IMR-90 (cell line): ENCODE measurements around the gene SLC17A8. TPM values are rescaled to one million over a fixed set of nuclear protein-coding genes. Genes with fewer than 3 reads are reported as not detected.

Experiments
- ATAC-seq: fragments of 200-7000 bp; cut with Tn5 transposase; 2 replicates; pipeline ENCODE4 v1.9.1; 2020; ENCODE audit warnings: low read depth, mild to moderate bottlenecking, moderate library complexity
- BruUV-seq: library from RNA; stranded (reverse); fragments of 400-500 nt; replicated peaks from 2 replicates; lab custom pipeline; 2021; lab: Mats Ljungman, UMichigan
- CTCF ChIA-PET: fragments of 300-600 bp; formaldehyde crosslinking; extraction: SDS; loops from one replicate; lab custom pipeline; 2021; ENCODE audit warnings: antibody characterized with exemption; lab: Yijun Ruan, JAX
- POLR2A ChIA-PET: fragments of 300-600 bp; sonication (Branson Sonifier 250); formaldehyde crosslinking; loops from one replicate; lab custom pipeline; 2022; ENCODE audit warnings: antibody characterized with exemption; ENCODE audit not compliant: unreplicated experiment; lab: Charles Lee
- DNase-seq: peaks from one replicate; pipeline ENCODE4 v3.0.0; 2013
- H2AFZ ChIP-seq: replicated peaks from 2 replicates; pipeline ENCODE3; 2013; ENCODE audit warnings: low read length, mild to moderate bottlenecking; ENCODE audit not compliant: poor library complexity
- H2AK5ac ChIP-seq: 2 replicates; pipeline ENCODE4 v1.6.1; 2013; ENCODE audit warnings: low read depth, low read length, inconsistent platforms
- H2AK9ac ChIP-seq: replicated peaks from 2 replicates; pipeline ENCODE3; 2013; ENCODE audit warnings: mild to moderate bottlenecking, low read depth, low read length, moderate library complexity; ENCODE audit not compliant: poor library complexity
- H2BK120ac ChIP-seq: 2 replicates; pipeline ENCODE4 v1.6.1; 2013; ENCODE audit warnings: low read depth, low read length, inconsistent platforms
- H2BK15ac ChIP-seq: 3 replicates; pipeline ENCODE4 v1.6.1; 2013; ENCODE audit warnings: low read depth, low read length, inconsistent platforms
- H2BK20ac ChIP-seq: 2 replicates; pipeline ENCODE4 v1.6.1; 2013; ENCODE audit warnings: low read depth, mild to moderate bottlenecking, inconsistent platforms, low read length, moderate library complexity
- H2BK5ac ChIP-seq: 2 replicates; pipeline ENCODE4 v1.6.1; 2013; ENCODE audit warnings: mild to moderate bottlenecking, low read depth, low read length, inconsistent platforms; ENCODE audit not compliant: poor library complexity, severe bottlenecking
- H3K14ac ChIP-seq: replicated peaks from 2 replicates; pipeline ENCODE4 v1.6.1; 2013; ENCODE audit warnings: low read depth, low read length, inconsistent platforms
- H3K18ac ChIP-seq: 2 replicates; pipeline ENCODE4 v1.6.1; 2013; ENCODE audit warnings: low read depth, low read length, control low read depth
- H3K23ac ChIP-seq: 2 replicates; pipeline ENCODE4 v1.6.1; 2013; ENCODE audit warnings: low read depth, low read length, inconsistent platforms
- H3K27ac ChIP-seq: 2 replicates; pipeline ENCODE4 v1.5.1; 2013; ENCODE audit warnings: mild to moderate bottlenecking, control low read depth, low read length; ENCODE audit not compliant: insufficient read depth
- H3K27me3 ChIP-seq: 2 replicates; pipeline ENCODE4 v1.6.1; 2013; ENCODE audit warnings: low read length; ENCODE audit not compliant: control insufficient read depth, insufficient read depth
- H3K36me3 ChIP-seq: 2 replicates; pipeline ENCODE4 v1.6.1; 2013; ENCODE audit warnings: low read length, mixed read lengths; ENCODE audit not compliant: control insufficient read depth, insufficient read depth
- H3K4ac ChIP-seq: 2 replicates; pipeline ENCODE4 v1.6.1; 2013; ENCODE audit warnings: low read depth, low read length, inconsistent platforms
- H3K4me1 ChIP-seq: 2 replicates; pipeline ENCODE4 v1.6.1; 2013; ENCODE audit warnings: low read length, mixed read lengths; ENCODE audit not compliant: control insufficient read depth, insufficient read depth
- H3K4me2 ChIP-seq: 2 replicates; pipeline ENCODE4 v1.6.1; 2013; ENCODE audit warnings: low read depth, mild to moderate bottlenecking, control low read depth, low read length, moderate library complexity
- H3K4me3 ChIP-seq: 2 replicates; pipeline ENCODE4 v1.5.1; 2013; ENCODE audit warnings: low read depth, mild to moderate bottlenecking, control low read depth, low read length, moderate library complexity; ENCODE audit not compliant: insufficient read depth
- H3K56ac ChIP-seq: 2 replicates; pipeline ENCODE4 v1.6.1; 2013; ENCODE audit warnings: low read length, inconsistent platforms; ENCODE audit not compliant: insufficient read depth; ENCODE audit errors: extremely low read depth
- H3K79me1 ChIP-seq, 2 experiments: 2 replicates each; pipeline ENCODE4 v1.6.1; 2013; ENCODE audit warnings: low read length in 2 of 2, inconsistent platforms in 1 of 2, low read depth in 1 of 2
- H3K9ac ChIP-seq: 2 replicates; pipeline ENCODE4 v1.6.1; 2013; ENCODE audit warnings: low read depth, low read length, control low read depth
- H3K9me1 ChIP-seq: 2 replicates; pipeline ENCODE4 v1.6.1; 2013; ENCODE audit warnings: low read length, inconsistent platforms; ENCODE audit not compliant: insufficient read depth
- H3K9me3 ChIP-seq: 2 replicates; pipeline ENCODE4 v1.6.1; 2013; ENCODE audit warnings: low read length; ENCODE audit not compliant: control insufficient read depth, insufficient read depth
- H4K20me1 ChIP-seq: 2 replicates; pipeline ENCODE4 v1.6.1; 2013; ENCODE audit warnings: low read length, inconsistent platforms; ENCODE audit not compliant: insufficient read depth
- H4K5ac ChIP-seq: 2 replicates; pipeline ENCODE4 v1.6.1; 2013; ENCODE audit warnings: mild to moderate bottlenecking, low read depth, low read length, control low read depth
- H4K8ac ChIP-seq, 2 experiments: 2 replicates each; pipeline ENCODE4 v1.6.1; 2013; ENCODE audit warnings: low read depth in 2 of 2, low read length in 2 of 2, control low read depth in 1 of 2, inconsistent platforms in 1 of 2
- H4K91ac ChIP-seq: 2 replicates; pipeline ENCODE4 v1.6.1; 2013; ENCODE audit warnings: low read depth, low read length, inconsistent platforms; ENCODE audit not compliant: insufficient read depth
- BHLHE40 ChIP-seq: fragments of 150-350 bp; IDR thresholded peaks from 2 replicates; pipeline ENCODE4 v1.6.1; 2016; ENCODE audit warnings: mild to moderate bottlenecking, low read depth, low read length
- CEBPB ChIP-seq: IDR thresholded peaks from 2 replicates; pipeline ENCODE4 v1.6.1; 2012; ENCODE audit warnings: low read depth, low read length, improper control_type of control experiment
- CHD1 ChIP-seq: IDR thresholded peaks from 2 replicates; pipeline ENCODE4 v1.6.1; 2012; ENCODE audit warnings: low read depth, low read length, improper control_type of control experiment
- FOS ChIP-seq: fragments of 150-350 bp; IDR thresholded peaks from 2 replicates; pipeline ENCODE4 v1.6.1; 2016; ENCODE audit warnings: low read depth, low read length
- MAFK ChIP-seq: IDR thresholded peaks from 2 replicates; pipeline ENCODE4 v1.6.1; 2012; ENCODE audit warnings: low read depth, low read length, improper control_type of control experiment
- MAZ ChIP-seq: IDR thresholded peaks from 2 replicates; pipeline ENCODE4 v1.6.1; 2012; ENCODE audit warnings: low read depth, mild to moderate bottlenecking, low read length, improper control_type of control experiment, moderate library complexity, borderline replicate concordance
- MXI1 ChIP-seq: IDR thresholded peaks from 2 replicates; pipeline ENCODE4 v1.6.1; 2012; ENCODE audit warnings: low read depth, mild to moderate bottlenecking, low read length, moderate library complexity, borderline replicate concordance
- NFE2L2 ChIP-seq: fragments of 150-350 bp; IDR thresholded peaks from 2 replicates; pipeline ENCODE4 v1.6.1; 2016; ENCODE audit warnings: low read depth, mild to moderate bottlenecking, low read length
- POLR2A ChIP-seq: IDR thresholded peaks from 2 replicates; pipeline ENCODE4 v1.6.1; 2012; ENCODE audit warnings: mild to moderate bottlenecking, low read depth, low read length
- RAD21 ChIP-seq: IDR thresholded peaks from 2 replicates; pipeline ENCODE4 v1.6.1; 2012; ENCODE audit warnings: low read length, improper control_type of control experiment
- RCOR1 ChIP-seq: IDR thresholded peaks from 2 replicates; pipeline ENCODE4 v1.6.1; 2012; ENCODE audit warnings: mild to moderate bottlenecking, low read length, improper control_type of control experiment; ENCODE audit not compliant: insufficient replicate concordance
- RFX5 ChIP-seq: IDR thresholded peaks from 2 replicates; pipeline ENCODE4 v1.8.0; 2012; ENCODE audit warnings: low read depth, mild to moderate bottlenecking, low read length, moderate library complexity
- SMC3 ChIP-seq: fragments of 150-350 bp; IDR thresholded peaks from 2 replicates; pipeline ENCODE4 v1.6.1; 2016; ENCODE audit warnings: low read depth, mild to moderate bottlenecking, antibody characterized with exemption, low read length, moderate library complexity
- WGBS, 2 experiments: methylation state at CpG; one replicate each; pipeline versions ENCODE4 v1.1.5 to v1.1.7; 2013; ENCODE audit warnings: missing lambda C conversion rate in 2 of 2; ENCODE audit not compliant: insufficient read length in 1 of 2; ENCODE audit errors: extremely low coverage in 2 of 2; 5-methylcytosine and 5-hydroxymethylcytosine counted together
- dilution Hi-C: fragments of 300-500 bp; cut with HindIII; formaldehyde crosslinking; loops from one replicate; pipeline ENCODE4 v1.14.3; 2018; ENCODE audit warnings: low sequenced_read_pairs; ENCODE audit not compliant: unreplicated experiment
- in situ Hi-C: fragments of 300-500 bp; cut with MboI; formaldehyde crosslinking; loops from 3 replicates; pipeline ENCODE4 v1.14.3; 2019; ENCODE audit warnings: low sequenced_read_pairs, inconsistent platforms, mixed read lengths
- intact Hi-C: fragments of 100-400 bp; cut with micrococcal nuclease; formaldehyde crosslinking; loops from 2 replicates; pipeline ENCODE4 v1.10.0; 2022
- polyA plus RNA-seq, 3 experiments: library from polyadenylated mRNA; depleted of rRNA; stranded (reverse); fragments of >200 nt; gene quantifications; 2 replicates each; pipeline ENCODE4 v1.2.3, GENCODE V29; 2012; ENCODE audit warnings: low replicate concordance in 1 of 3
- total RNA-seq: library from RNA; depleted of rRNA; stranded (reverse); fragments of >200 nt; gene quantifications from 2 replicates; pipeline ENCODE4 v1.2.3, GENCODE V29; 2012
- TF ChIP-seq, protein P1 (sequence below): fragments of 150-350 bp; IDR thresholded peaks from 2 replicates; pipeline ENCODE4 v1.6.1; 2016; ENCODE audit warnings: low read depth, mild to moderate bottlenecking, low read length, moderate library complexity, borderline replicate concordance
- TF ChIP-seq, protein P2 (sequence below): conservative IDR thresholded peaks from 2 replicates; pipeline ENCODE4 v1.5.1; 2012; ENCODE audit warnings: mild to moderate bottlenecking, low read depth, low read length, improper control_type of control experiment
- TF ChIP-seq, protein P3 (sequence below): fragments of 150-350 bp; IDR thresholded peaks from 2 replicates; pipeline ENCODE4 v1.6.1; 2017; ENCODE audit warnings: mild to moderate bottlenecking, antibody characterized with exemption, low read length, low read depth

The SLC17A8 gene
- total and polyA plus RNA-seq, 2 of the 4 experiments (the other 2 are of a cell fraction): not detected

DNA sequence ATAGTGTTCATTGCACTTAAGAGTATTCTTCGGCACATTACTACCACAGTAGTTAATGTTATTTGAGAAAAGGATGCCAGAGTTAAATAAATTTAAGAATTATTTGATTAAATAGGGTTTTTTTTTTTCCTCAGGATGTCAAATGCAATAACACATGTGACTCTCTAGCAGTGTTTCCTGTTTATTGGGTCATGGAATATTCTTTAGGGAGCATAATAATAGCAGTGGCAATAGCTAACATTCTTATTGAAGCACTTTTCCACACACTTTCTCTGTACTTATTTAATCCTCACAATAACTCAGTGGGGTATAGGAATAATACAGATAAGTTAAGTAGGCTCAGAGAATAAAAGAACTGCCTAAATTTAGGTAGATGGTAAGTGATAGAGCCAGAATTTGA lies 45.6 kb upstream of the SLC17A8 start:
- Histone ChIP-seq H2AK9ac (no peak overlapping the region), H4K20me1 (no peaks in the 10 kb centered on the region), H3K9me1 (no peaks in the 10 kb centered on the region; the same call in 1 of the 2 replicates), H4K5ac (no peak overlapping the region), H3K79me1 (peaks cover 0 to 8% of the 10 kb centered on the region in 2 experiments; a peak in 3 of 4 replicates), H4K8ac (no peak overlapping the region), H2AFZ (no peak overlapping the region), H3K23ac (no peak overlapping the region), H3K18ac (no peak overlapping the region), H3K4ac (no peak overlapping the region), H4K91ac (no peak overlapping the region), H3K9me3 (no peaks in the 10 kb centered on the region), H2BK20ac (no peak overlapping the region), H3K56ac (no peak overlapping the region), H3K36me3 (peaks cover 14% of the 10 kb centered on the region), H2BK15ac (no peak overlapping the region), H3K4me1 (no peaks in the 10 kb centered on the region), H3K4me2 (no peak overlapping the region), H3K27me3 (no peaks in the 10 kb centered on the region), H2BK120ac (no peak overlapping the region), H3K27ac (no peak overlapping the region), H2BK5ac (no peak overlapping the region), H3K9ac (no peak overlapping the region), H2AK5ac (no peak overlapping the region), H3K14ac (no peak overlapping the region), H3K4me3 (no peak overlapping the region)
- dilution Hi-C loops: no loop called here
- WGBS, 2 experiments: no CpG with 5 or more reads among the region's 1 CpG
- BruUV-seq: no TSS peak
- intact Hi-C loops: loop anchor here (5.0 kb wide), 1 partner anchor 34 kb away; no protein-coding TSS in a partner anchor
- in situ Hi-C loops: no loop called here
- CTCF ChIA-PET: no interaction called here
- ATAC-seq (no peak), DNase-seq (no peak)
- POLR2A ChIA-PET: no interaction called here
- TF ChIP-seq RCOR1: no peak
- TF ChIP-seq, protein P1, sequence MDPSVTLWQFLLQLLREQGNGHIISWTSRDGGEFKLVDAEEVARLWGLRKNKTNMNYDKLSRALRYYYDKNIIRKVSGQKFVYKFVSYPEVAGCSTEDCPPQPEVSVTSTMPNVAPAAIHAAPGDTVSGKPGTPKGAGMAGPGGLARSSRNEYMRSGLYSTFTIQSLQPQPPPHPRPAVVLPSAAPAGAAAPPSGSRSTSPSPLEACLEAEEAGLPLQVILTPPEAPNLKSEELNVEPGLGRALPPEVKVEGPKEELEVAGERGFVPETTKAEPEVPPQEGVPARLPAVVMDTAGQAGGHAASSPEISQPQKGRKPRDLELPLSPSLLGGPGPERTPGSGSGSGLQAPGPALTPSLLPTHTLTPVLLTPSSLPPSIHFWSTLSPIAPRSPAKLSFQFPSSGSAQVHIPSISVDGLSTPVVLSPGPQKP: no peak
- no peak for TF ChIP-seq MXI1
- TF ChIP-seq CHD1: no peak
- no peak for TF ChIP-seq MAFK
- TF ChIP-seq, protein P2, sequence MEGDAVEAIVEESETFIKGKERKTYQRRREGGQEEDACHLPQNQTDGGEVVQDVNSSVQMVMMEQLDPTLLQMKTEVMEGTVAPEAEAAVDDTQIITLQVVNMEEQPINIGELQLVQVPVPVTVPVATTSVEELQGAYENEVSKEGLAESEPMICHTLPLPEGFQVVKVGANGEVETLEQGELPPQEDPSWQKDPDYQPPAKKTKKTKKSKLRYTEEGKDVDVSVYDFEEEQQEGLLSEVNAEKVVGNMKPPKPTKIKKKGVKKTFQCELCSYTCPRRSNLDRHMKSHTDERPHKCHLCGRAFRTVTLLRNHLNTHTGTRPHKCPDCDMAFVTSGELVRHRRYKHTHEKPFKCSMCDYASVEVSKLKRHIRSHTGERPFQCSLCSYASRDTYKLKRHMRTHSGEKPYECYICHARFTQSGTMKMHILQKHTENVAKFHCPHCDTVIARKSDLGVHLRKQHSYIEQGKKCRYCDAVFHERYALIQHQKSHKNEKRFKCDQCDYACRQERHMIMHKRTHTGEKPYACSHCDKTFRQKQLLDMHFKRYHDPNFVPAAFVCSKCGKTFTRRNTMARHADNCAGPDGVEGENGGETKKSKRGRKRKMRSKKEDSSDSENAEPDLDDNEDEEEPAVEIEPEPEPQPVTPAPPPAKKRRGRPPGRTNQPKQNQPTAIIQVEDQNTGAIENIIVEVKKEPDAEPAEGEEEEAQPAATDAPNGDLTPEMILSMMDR: no peak
- TF ChIP-seq, protein P3, sequence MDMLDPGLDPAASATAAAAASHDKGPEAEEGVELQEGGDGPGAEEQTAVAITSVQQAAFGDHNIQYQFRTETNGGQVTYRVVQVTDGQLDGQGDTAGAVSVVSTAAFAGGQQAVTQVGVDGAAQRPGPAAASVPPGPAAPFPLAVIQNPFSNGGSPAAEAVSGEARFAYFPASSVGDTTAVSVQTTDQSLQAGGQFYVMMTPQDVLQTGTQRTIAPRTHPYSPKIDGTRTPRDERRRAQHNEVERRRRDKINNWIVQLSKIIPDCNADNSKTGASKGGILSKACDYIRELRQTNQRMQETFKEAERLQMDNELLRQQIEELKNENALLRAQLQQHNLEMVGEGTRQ: no peak
- TF ChIP-seq SMC3: no peak
- no peak for TF ChIP-seq RFX5
- TF ChIP-seq CEBPB: no peak
- no peak for TF ChIP-seq MAZ
- TF ChIP-seq RAD21: no peak
- TF ChIP-seq NFE2L2: no peak
- no peak for TF ChIP-seq POLR2A
- no peak for TF ChIP-seq BHLHE40
- no peak for TF ChIP-seq FOS
